ENCODE data around the gene RABGGTA.
"Not testable (repeated sequence)": the region's sequence is repeated elsewhere in the genome, so short reads cannot be mapped to it uniquely, and the experiment has no call there.

Gene RABGGTA

GRCh38 chr14:24238123-24238522 lies 33.3 kb downstream of the RABGGTA start:
- no peak for DNase-seq

- DNase-seq = no peak
Observed at GRCh38 chr14:24237463-24237955, 33.9 kb downstream of the RABGGTA start.

GRCh38 chr14:24236689-24237462 lies 34.5 kb downstream of the RABGGTA start:
- DNase-seq = no peak

GRCh38 chr14:24235804-24236688 lies 35.4 kb downstream of the RABGGTA start:
- DNase-seq = no peak

GRCh38 chr14:24234095-24235005 lies 37.0 kb downstream of the RABGGTA start:
- no peak for DNase-seq

- no peak for DNase-seq
Observed at GRCh38 chr14:24233538-24233866, 37.9 kb downstream of the RABGGTA start.

GRCh38 chr14:24232645-24233537 lies 38.5 kb downstream of the RABGGTA start, which contains the start of gene GMPR2:
TSS of gene GMPR2 (plus strand) at chr14:24232929. CDS start at chr14:24233254, 325 bp downstream.
- peak; percentile 93 for DNase-seq

- DNase-seq = peak; percentile 93
Observed at GRCh38 chr14:24232121-24232644, 39.2 kb downstream of the RABGGTA start, which contains the start of gene NEDD8. TSS of gene NEDD8 (minus strand) at chr14:24232367. CDS start at chr14:24232267, 100 bp downstream.

GRCh38 chr14:24231263-24232120 lies 39.9 kb downstream of the RABGGTA start:
- peak; percentile 39 for DNase-seq

GRCh38 chr14:24228902-24229301 lies 42.5 kb downstream of the RABGGTA start:
- DNase-seq = no peak

GRCh38 chr14:24226473-24226872 lies 44.9 kb downstream of the RABGGTA start:
- DNase-seq = no peak

- DNase-seq = no peak
Observed at GRCh38 chr14:24224618-24225071, 46.8 kb downstream of the RABGGTA start.

- DNase-seq = not testable (repeated sequence)
Observed at GRCh38 chr14:24222987-24223386, 48.4 kb downstream of the RABGGTA start.

GRCh38 chr14:24219521-24219920 lies 51.9 kb downstream of the RABGGTA start:
- DNase-seq = no peak

GRCh38 chr14:24219080-24219479 lies 52.3 kb downstream of the RABGGTA start:
- DNase-seq = no peak

- not testable (repeated sequence) for DNase-seq
Observed at GRCh38 chr14:24216876-24217275, 54.5 kb downstream of the RABGGTA start.

GRCh38 chr14:24216345-24216699 lies 55.1 kb downstream of the RABGGTA start:
- DNase-seq = no peak

All from NCI-H2227 treated with DMSO at 0.1 percent for 48 hours (cell line).